Mesenchymal stem cell (in vitro differentiated cells and primary cell): ENCODE data around the gene NLRP9. TPM values are rescaled to one million over a fixed set of nuclear protein-coding genes. Genes with fewer than 3 reads are reported as not detected.

ENCODE experiments used
- DNase-seq: peaks from one replicate; pipeline ENCODE4 v3.0.0-alpha.2; 2013
- H2AFZ ChIP-seq: one replicate; pipeline ENCODE4 v1.6.1; 2013; ENCODE audit warnings: low read depth, mild to moderate bottlenecking, control low read depth, inconsistent platforms, low read length, moderate library complexity
- H2AK5ac ChIP-seq: 2 replicates; pipeline ENCODE4 v1.6.1; 2013; ENCODE audit warnings: low read length, moderate library complexity, mild to moderate bottlenecking, inconsistent platforms; ENCODE audit not compliant: severe bottlenecking
- H2BK120ac ChIP-seq: one replicate; pipeline ENCODE4 v1.6.1; 2013; ENCODE audit warnings: low read depth, mild to moderate bottlenecking, inconsistent platforms, low read length, moderate library complexity
- H2BK12ac ChIP-seq, 2 experiments: one replicate each; pipeline ENCODE4 v1.6.1; 2013; ENCODE audit warnings: inconsistent platforms in 2 of 2, low read length in 2 of 2, mild to moderate bottlenecking in 2 of 2, moderate library complexity in 2 of 2, control low read depth in 1 of 2
- H2BK15ac ChIP-seq: one replicate; pipeline ENCODE4 v1.6.1; 2013; ENCODE audit warnings: mild to moderate bottlenecking, low read depth, inconsistent platforms; ENCODE audit not compliant: poor library complexity, severe bottlenecking
- H2BK5ac ChIP-seq: 2 replicates; pipeline ENCODE4 v1.6.1; 2013; ENCODE audit warnings: low read depth, mild to moderate bottlenecking, low read length, control low read depth, inconsistent platforms; ENCODE audit not compliant: poor library complexity, severe bottlenecking
- H3K14ac ChIP-seq, 2 experiments: one replicate each; pipeline ENCODE4 v1.6.1; 2013; ENCODE audit warnings: inconsistent platforms in 2 of 2, low read length in 2 of 2, control low read depth in 1 of 2, mild to moderate bottlenecking in 1 of 2, moderate library complexity in 1 of 2
- H3K18ac ChIP-seq, 2 experiments: one replicate each; pipeline ENCODE4 v1.6.1; 2013; ENCODE audit warnings: inconsistent platforms in 2 of 2, low read length in 2 of 2, control low read depth in 1 of 2, low read depth in 1 of 2, mild to moderate bottlenecking in 1 of 2
- H3K23ac ChIP-seq, 2 experiments: one replicate each; pipeline ENCODE4 v1.6.1; 2013; ENCODE audit warnings: inconsistent platforms in 2 of 2, low read length in 2 of 2, mild to moderate bottlenecking in 2 of 2, moderate library complexity in 2 of 2, control low read depth in 1 of 2
- H3K27ac ChIP-seq: 2 replicates; pipeline ENCODE4 v1.5.1; 2013; ENCODE audit warnings: mild to moderate bottlenecking, moderate library complexity, low read length, control low read depth, inconsistent platforms; ENCODE audit not compliant: poor library complexity, severe bottlenecking
- H3K27me3 ChIP-seq, 2 experiments: 2 replicates each; pipeline versions ENCODE4 v1.6.1 to v1.7.0; 2013; ENCODE audit warnings: low read length in 2 of 2, mild to moderate bottlenecking in 2 of 2, moderate library complexity in 2 of 2, control low read depth in 1 of 2, inconsistent platforms in 1 of 2; ENCODE audit not compliant: control insufficient read depth in 1 of 2, insufficient read depth in 1 of 2
- H3K36me3 ChIP-seq, 2 experiments: 2 replicates each; pipeline versions ENCODE4 v1.6.1 to v1.7.0; 2013; ENCODE audit warnings: low read length in 2 of 2, control low read depth in 1 of 2, inconsistent platforms in 1 of 2, low read depth in 1 of 2, mild to moderate bottlenecking in 1 of 2; ENCODE audit not compliant: insufficient read depth in 2 of 2, control insufficient read depth in 1 of 2
- H3K4ac ChIP-seq, 2 experiments: one replicate each; pipeline ENCODE4 v1.6.1; 2013; ENCODE audit warnings: inconsistent platforms in 2 of 2, low read length in 2 of 2, mild to moderate bottlenecking in 2 of 2, moderate library complexity in 2 of 2, control low read depth in 1 of 2, low read depth in 1 of 2
- H3K4me1 ChIP-seq: 2 replicates; pipeline ENCODE4 v1.6.1; 2013; ENCODE audit warnings: low read depth, low read length, control low read depth; ENCODE audit not compliant: control insufficient read depth, insufficient read depth
- H3K4me2 ChIP-seq: 2 replicates; pipeline ENCODE4 v1.6.1; 2013; ENCODE audit warnings: low read length, mild to moderate bottlenecking, inconsistent platforms; ENCODE audit not compliant: poor library complexity, severe bottlenecking
- H3K4me3 ChIP-seq, 2 experiments: 2 replicates each; pipeline versions ENCODE4 v1.5.1 to v1.7.0; 2013; ENCODE audit warnings: low read length in 2 of 2, mild to moderate bottlenecking in 2 of 2, control low read depth in 1 of 2, low read depth in 1 of 2; ENCODE audit not compliant: insufficient read depth in 1 of 2
- H3K79me1 ChIP-seq: replicated peaks from 2 replicates; pipeline ENCODE4 v1.6.1; 2013; ENCODE audit warnings: mild to moderate bottlenecking, control low read depth, low read length, inconsistent platforms; ENCODE audit not compliant: poor library complexity, severe bottlenecking
- H3K9ac ChIP-seq: 2 replicates; pipeline ENCODE4 v1.7.0; 2013; ENCODE audit warnings: mild to moderate bottlenecking, low read length, moderate library complexity
- H3K9me3 ChIP-seq: 2 replicates; pipeline ENCODE4 v1.7.0; 2013; ENCODE audit warnings: mild to moderate bottlenecking, low read length; ENCODE audit not compliant: control insufficient read depth
- H4K8ac ChIP-seq: one replicate; pipeline ENCODE4 v1.6.1; 2013; ENCODE audit warnings: inconsistent platforms, mild to moderate bottlenecking, low read length, moderate library complexity
- H4K91ac ChIP-seq: one replicate; pipeline ENCODE4 v1.6.1; 2013; ENCODE audit warnings: mild to moderate bottlenecking, low read length, inconsistent platforms
- WGBS: methylation state at CpG from one replicate; pipeline ENCODE4 v1.1.7; 2013; ENCODE audit warnings: mixed read lengths; 5-methylcytosine and 5-hydroxymethylcytosine counted together
- polyA plus RNA-seq, 2 experiments: library from polyadenylated mRNA; stranded (reverse); fragments of 200-250 nt; gene quantifications; one replicate each; pipeline ENCODE4 v1.2.3, GENCODE V29; 2013

Gene NLRP9
- not detected for polyA plus RNA-seq (2013, experiment 1 of 2)
- polyA plus RNA-seq (2013, experiment 2 of 2): not detected

- Histone ChIP-seq H2AK5ac (no peak within 1 kb of the TSS), H2BK15ac (no peak within 1 kb of the TSS), H3K27ac (no peak within 1 kb of the TSS), H2BK5ac (no peak within 1 kb of the TSS), H2BK12ac (no peak within 1 kb of the TSS), H3K4me3 (no peak within 1 kb of the TSS), H2BK120ac (no peak within 1 kb of the TSS), H3K27me3 (no peaks in the 10 kb centered on the region), H3K23ac (no peak within 1 kb of the TSS), H4K91ac (no peak within 1 kb of the TSS), H3K9ac (no peak within 1 kb of the TSS), H3K36me3 (no peaks in the 10 kb centered on the region), H3K14ac (no peak within 1 kb of the TSS), H3K18ac (no peak within 1 kb of the TSS), H3K9me3 (peaks cover 4% of the 10 kb centered on the region), H3K4me1 (no peaks in the 10 kb centered on the region), H2AFZ (no peak within 1 kb of the TSS), H3K79me1 (no peaks in the 10 kb centered on the region), H3K4ac (no peak within 1 kb of the TSS), H3K4me2 (no peak within 1 kb of the TSS), H4K8ac (no peak within 1 kb of the TSS)
- no peak for DNase-seq
- 100% methylated on average over 1 of the region's 3 CpGs for WGBS
These were observed at the start of gene NLRP9 for GRCh38 chr19:55738302-55738701. TSS of gene NLRP9 (minus strand) at chr19:55738402. CDS start at chr19:55738374, 28 bp downstream.

- no peak overlapping the region for H3K23ac ChIP-seq
- no peak overlapping the region for H3K14ac ChIP-seq
- no peak overlapping the region for H4K8ac ChIP-seq
- H3K27me3 ChIP-seq: no peaks in the 10 kb centered on the region
- no peak overlapping the region for H2BK15ac ChIP-seq
- H3K4me1 ChIP-seq: no peaks in the 10 kb centered on the region
- no peak overlapping the region for H3K27ac ChIP-seq
- H3K4me2 ChIP-seq: no peak overlapping the region
- no peak for DNase-seq
- H2BK12ac ChIP-seq: no peak overlapping the region
- H2AK5ac ChIP-seq: no peak overlapping the region
- H4K91ac ChIP-seq: no peak overlapping the region
- H3K4me3 ChIP-seq: no peak overlapping the region
- no peak overlapping the region for H2BK120ac ChIP-seq
- no peaks in the 10 kb centered on the region for H3K36me3 ChIP-seq
- H2AFZ ChIP-seq: no peak overlapping the region
- no peak overlapping the region for H2BK5ac ChIP-seq
- no peak overlapping the region for H3K4ac ChIP-seq
- H3K79me1 ChIP-seq: no peaks in the 10 kb centered on the region
- H3K9ac ChIP-seq: no peak overlapping the region
- WGBS: 77% methylated on average over 3 of the region's 5 CpGs
- H3K18ac ChIP-seq: no peak overlapping the region
- H3K9me3 ChIP-seq: peaks cover 11% of the 10 kb centered on the region
These were observed 42.9 kb upstream of the NLRP9 start for GRCh38 chr19:55781112-55781511.

- H3K9me3 ChIP-seq: peaks cover 12% of the 10 kb centered on the region
- H4K91ac ChIP-seq: no peak overlapping the region
- no peaks in the 10 kb centered on the region for H3K4me1 ChIP-seq
- no peaks in the 10 kb centered on the region for H3K27me3 ChIP-seq
- H3K27ac ChIP-seq: no peak overlapping the region
- no peak overlapping the region for H3K9ac ChIP-seq
- H2BK5ac ChIP-seq: no peak overlapping the region
- no peak overlapping the region for H4K8ac ChIP-seq
- no peak overlapping the region for H3K23ac ChIP-seq
- H2AK5ac ChIP-seq: no peak overlapping the region
- H3K4ac ChIP-seq: no peak overlapping the region
- no peak overlapping the region for H3K18ac ChIP-seq
- no peaks in the 10 kb centered on the region for H3K36me3 ChIP-seq
- no peak overlapping the region for H2BK15ac ChIP-seq
- no peak overlapping the region for H2BK12ac ChIP-seq
- DNase-seq: no peak
- no peak overlapping the region for H3K14ac ChIP-seq
- 85% methylated on average over 16 of the region's 16 CpGs for WGBS
- no peak overlapping the region for H3K4me3 ChIP-seq
- H3K79me1 ChIP-seq: no peaks in the 10 kb centered on the region
- H2BK120ac ChIP-seq: no peak overlapping the region
- no peak overlapping the region for H3K4me2 ChIP-seq
- no peak overlapping the region for H2AFZ ChIP-seq
These were observed 40.1 kb upstream of the NLRP9 start for GRCh38 chr19:55778331-55778730.

- Histone ChIP-seq H3K9ac (no peak overlapping the region), H3K79me1 (no peaks in the 10 kb centered on the region), H2BK5ac (no peak overlapping the region), H3K14ac (no peak overlapping the region), H2AK5ac (no peak overlapping the region), H3K9me3 (peaks cover 11% of the 10 kb centered on the region), H2BK15ac (no peak overlapping the region), H3K27me3 (no peaks in the 10 kb centered on the region), H3K4me1 (no peaks in the 10 kb centered on the region), H4K8ac (no peak overlapping the region), H2BK12ac (no peak overlapping the region), H3K27ac (no peak overlapping the region), H3K36me3 (no peaks in the 10 kb centered on the region), H4K91ac (no peak overlapping the region), H2AFZ (no peak overlapping the region), H3K18ac (peak overlapping the region in 1 of 2 experiments; percentile 12), H3K4ac (no peak overlapping the region), H3K4me2 (no peak overlapping the region), H3K4me3 (no peak overlapping the region), H2BK120ac (no peak overlapping the region), H3K23ac (no peak overlapping the region)
- no peak for DNase-seq
- 67% methylated on average over 7 of the region's 7 CpGs for whole genome bisulfite sequencing
These were observed 39.3 kb upstream of the NLRP9 start for GRCh38 chr19:55777528-55777927.
